ENCODE measurements around the gene ARID1B. TPM values are rescaled to one million over a fixed set of nuclear protein-coding genes. Genes with fewer than 3 reads are reported as not detected.
A peak's percentile ranks its signal among the peaks of the same experiment; 100 is the strongest.

The ARID1B gene
- total and polyA plus RNA-seq, 4 donors = 7.0 to 49.0 (median 24.2) TPM

GRCh38 chr6:157235600-157236039 is 458.4 kb downstream of the ARID1B start:
- Histone ChIP-seq H3K27me3 (ENCODE audit: control insufficient read depth in 4 of 4, insufficient read depth in 4 of 4, low read length in 3 of 4) (peaks cover 0 to 7% (median 0%) of the 10 kb centered on the region in 4 donors), H3K9me3 (ENCODE audit: control insufficient read depth in 4 of 4, low read length in 3 of 4) (no peaks in the 10 kb centered on the region), H3K9ac (ENCODE audit: low read depth in 1 of 2, low read length in 2 of 2) (no peak overlapping the region), H3K4me3 (ENCODE audit: low read depth in 1 of 3, low read length in 3 of 3) (peak overlapping the region; percentile 18 to 51 (median 22)), H3K4me1 (ENCODE audit: control insufficient read depth in 4 of 4, insufficient read depth in 4 of 4, low read length in 3 of 4) (peaks cover 8 to 16% (median 13%) of the 10 kb centered on the region in 4 donors), H3K36me3 (ENCODE audit: control insufficient read depth in 4 of 4, insufficient read depth in 3 of 4, low read depth in 1 of 4, low read length in 3 of 4) (no peaks in the 10 kb centered on the region), H3K27ac (ENCODE audit: low read depth in 1 of 2, low read length in 2 of 2) (peak overlapping the region in 1 of 2 donors; percentile 29)
- TF ChIP-seq RXRA (IDR thresholded peaks at IDR 0.05) = no peak
- TF ChIP-seq RAD21 (IDR thresholded peaks at IDR 0.05) = peak in 1 of 2 donors; percentile 67
- TF ChIP-seq JUND (IDR thresholded peaks at IDR 0.05) = no peak
- TF ChIP-seq MAX (IDR thresholded peaks at IDR 0.05) = no peak
- TF ChIP-seq NR2F2 (IDR thresholded peaks at IDR 0.05) = no peak
- no peak for TF ChIP-seq FOXA1 (IDR thresholded peaks at IDR 0.05)
- no peak for TF ChIP-seq ZBTB33 (IDR thresholded peaks at IDR 0.05)
- peak; percentile 37 for TF ChIP-seq CTCF (IDR thresholded peaks at IDR 0.05; ENCODE audit: low read depth, low read length, missing input control)
- WGBS = 3% methylated on average over 28 of the region's 28 CpGs
- DNase-seq (ENCODE audit: low spot score) = no peak

GRCh38 chr6:157236040-157236725 is 459.0 kb downstream of the ARID1B start:
- peaks cover 8 to 16% (median 13%) of the 10 kb centered on the region in 4 donors for H3K4me1 ChIP-seq (ENCODE audit: control insufficient read depth in 4 of 4, insufficient read depth in 4 of 4, low read length in 3 of 4)

More at GRCh38 chr6:157236040-157236725, 459.0 kb downstream of the ARID1B start:
- TF ChIP-seq HNF4G (IDR thresholded peaks at IDR 0.05) (no peak), FOXA1 (IDR thresholded peaks at IDR 0.05) (no peak), REST (IDR thresholded peaks at IDR 0.05) (no peak), JUND (IDR thresholded peaks at IDR 0.05) (no peak), TAF1 (conservative IDR thresholded peaks at IDR 0.05) (no peak), FOXA2 (IDR thresholded peaks at IDR 0.05) (no peak), CTCF (IDR thresholded peaks at IDR 0.05; ENCODE audit: low read depth, low read length, missing input control) (no peak), NR2F2 (IDR thresholded peaks at IDR 0.05) (no peak), YY1 (IDR thresholded peaks at IDR 0.05) (no peak), GABPA (IDR thresholded peaks at IDR 0.05 in 1 of 2, conservative IDR thresholded peaks at IDR 0.05 in 1 of 2) (no peak), RAD21 (IDR thresholded peaks at IDR 0.05) (no peak), HNF4A (conservative IDR thresholded peaks at IDR 0.05) (no peak), RXRA (IDR thresholded peaks at IDR 0.05) (no peak), SP1 (IDR thresholded peaks at IDR 0.05) (no peak), MAX (IDR thresholded peaks at IDR 0.05) (no peak)
- Histone ChIP-seq H3K4me3 (ENCODE audit: low read depth in 1 of 3, low read length in 3 of 3) (peak overlapping the region; percentile 18 to 51 (median 22)), H3K9me3 (ENCODE audit: control insufficient read depth in 4 of 4, low read length in 3 of 4) (no peaks in the 10 kb centered on the region), H3K9ac (ENCODE audit: low read depth in 1 of 2, low read length in 2 of 2) (no peak overlapping the region), H3K27ac (ENCODE audit: low read depth in 1 of 2, low read length in 2 of 2) (peak overlapping the region in 1 of 2 donors; percentile 29), H3K27me3 (ENCODE audit: control insufficient read depth in 4 of 4, insufficient read depth in 4 of 4, low read length in 3 of 4) (peaks cover 0 to 7% (median 0%) of the 10 kb centered on the region in 4 donors), H3K36me3 (ENCODE audit: control insufficient read depth in 4 of 4, insufficient read depth in 3 of 4, low read depth in 1 of 4, low read length in 3 of 4) (no peaks in the 10 kb centered on the region)
- DNase-seq (ENCODE audit: low spot score) = no peak
- WGBS = 3% methylated on average over 76 of the region's 76 CpGs

Data from liver (tissue), 9 donors.